SK-N-SH (cell line): ENCODE results near the gene DICER1. TPM values are rescaled to one million over a fixed set of nuclear protein-coding genes. Genes with fewer than 3 reads are reported as not detected.

Experiments
- CTCF ChIA-PET: fragments of 300-600, 350-600 bp; formaldehyde crosslinking; extraction: SDS; loops from one replicate; lab custom pipeline; 2021; lab: Yijun Ruan, JAX
- POLR2A ChIA-PET: fragments of 350-600 bp; sonication (Branson Sonifier 250); formaldehyde crosslinking; extraction: SDS; loops from one replicate; lab custom pipeline; 2020; ENCODE audit warnings: antibody characterized with exemption, inconsistent platforms; lab: Yijun Ruan, JAX
- DNase-seq: peaks from one replicate; pipeline ENCODE4 v3.0.0; 2012
- H2AFZ ChIP-seq: fragments of 200-600 bp; sonication (generic); 2 replicates; pipeline ENCODE4 v1.8.1; 2016; ENCODE audit warnings: antibody characterized with exemption, mild to moderate bottlenecking, low read depth
- H3F3A ChIP-seq: fragments of 200-600 bp; sonication (generic); replicated peaks from 2 replicates; pipeline ENCODE3; 2016; ENCODE audit warnings: antibody characterized with exemption, mild to moderate bottlenecking; ENCODE audit not compliant: insufficient read depth
- H3K27ac ChIP-seq, 2 experiments: fragments of 200-500 bp in 1 of 2; fragments of 200-600 bp in 1 of 2; sonication (Bioruptor generic) in 1 of 2; sonication (generic), shearing (Covaris generic) in 1 of 2; 2 replicates each; pipeline versions ENCODE4 v1.5.1 to v1.6.1; 2014 to 2016; ENCODE audit warnings: low read depth in 2 of 2, inconsistent platforms in 1 of 2, low read length in 1 of 2, mild to moderate bottlenecking in 1 of 2, mixed read lengths in 1 of 2
- H3K27me3 ChIP-seq: fragments of 200-600 bp; sonication (generic), shearing (Covaris generic); 2 replicates; pipeline ENCODE4 v1.6.1; 2016; ENCODE audit warnings: mixed run types; ENCODE audit not compliant: insufficient read depth
- H3K36me3 ChIP-seq, 2 experiments: fragments of 200-500 bp in 1 of 2; fragments of 200-600 bp in 1 of 2; sonication (Bioruptor generic) in 1 of 2; sonication (generic) in 1 of 2; replicated peaks in 1 of 2; 2 replicates each; pipeline versions ENCODE3 to v1.5.1; 2014 to 2016; ENCODE audit warnings: low read length in 1 of 2, mild to moderate bottlenecking in 1 of 2; ENCODE audit not compliant: insufficient read depth in 2 of 2, control insufficient read depth in 1 of 2
- H3K4me1 ChIP-seq, 2 experiments: fragments of 200-500 bp in 1 of 2; fragments of 200-600 bp in 1 of 2; sonication (Bioruptor generic) in 1 of 2; sonication (generic), shearing (Covaris generic) in 1 of 2; 2 replicates each; pipeline versions ENCODE4 v1.5.1 to v1.6.1; 2014 to 2016; ENCODE audit warnings: low read depth in 1 of 2, low read length in 1 of 2, mixed run types in 1 of 2; ENCODE audit not compliant: insufficient read depth in 2 of 2, control insufficient read depth in 1 of 2
- H3K4me2 ChIP-seq: fragments of 200-600 bp; sonication (generic), shearing (Covaris generic); 2 replicates; pipeline ENCODE4 v1.6.1; 2017; ENCODE audit warnings: mixed run types
- H3K4me3 ChIP-seq, 2 experiments: fragments of 200-500 bp in 1 of 2; fragments of 200-600 bp in 1 of 2; sonication (Bioruptor generic) in 1 of 2; sonication (generic), shearing (Covaris generic) in 1 of 2; 2 replicates each; pipeline versions ENCODE4 v1.5.1 to v1.8.1; 2014 to 2016; ENCODE audit warnings: low read depth in 2 of 2, inconsistent platforms in 1 of 2, low read length in 1 of 2, mild to moderate bottlenecking in 1 of 2, mixed read lengths in 1 of 2, moderate library complexity in 1 of 2
- H3K79me2 ChIP-seq: fragments of 200-600 bp; sonication (generic); 2 replicates; pipeline ENCODE4 v1.8.1; 2017; ENCODE audit warnings: mild to moderate bottlenecking; ENCODE audit not compliant: insufficient read depth
- H3K9ac ChIP-seq: fragments of 200-600 bp; sonication (generic); 2 replicates; pipeline ENCODE4 v1.6.1; 2017; ENCODE audit warnings: mixed run types
- H3K9me2 ChIP-seq: fragments of 200-600 bp; sonication (generic); 2 replicates; pipeline ENCODE4 v1.6.1; 2017; ENCODE audit warnings: mixed run types
- H3K9me3 ChIP-seq: fragments of 200-600 bp; sonication (generic); 2 replicates; pipeline ENCODE4 v1.6.1; 2017; ENCODE audit warnings: mixed run types, mild to moderate bottlenecking, moderate library complexity
- H4K20me1 ChIP-seq: fragments of 200-600 bp; sonication (generic); 2 replicates; pipeline ENCODE4 v1.6.1; 2017; ENCODE audit warnings: mild to moderate bottlenecking, mixed run types; ENCODE audit not compliant: insufficient read depth
- CHD2 ChIP-seq: fragments of 150-350 bp; IDR thresholded peaks from 2 replicates; pipeline ENCODE4 v1.6.1; 2018; ENCODE audit warnings: low read length; ENCODE audit not compliant: partially characterized antibody
- EP300 ChIP-seq, 2 experiments: IDR thresholded peaks; 2 replicates each; pipeline versions ENCODE4 v1.4.0 to v1.6.1; 2012; ENCODE audit warnings: borderline replicate concordance in 1 of 2, low read depth in 1 of 2, low read length in 1 of 2
- FOXJ3 ChIP-seq: sonication (generic); formaldehyde crosslinking; IDR thresholded peaks from 2 replicates; pipeline ENCODE4 v1.5.1; 2020; ENCODE audit warnings: mild to moderate bottlenecking, missing genetic modification reagents
- FOXM1 ChIP-seq: IDR thresholded peaks from 2 replicates; pipeline ENCODE4 v1.4.0; 2012; ENCODE audit warnings: low read depth, mild to moderate bottlenecking
- GABPA ChIP-seq: IDR thresholded peaks from 2 replicates; pipeline ENCODE4 v1.4.0; 2012; ENCODE audit warnings: low read depth, mild to moderate bottlenecking
- GATA2 ChIP-seq: sonication (generic); formaldehyde crosslinking; IDR thresholded peaks from 2 replicates; pipeline ENCODE4 v1.5.0; 2020; ENCODE audit warnings: mild to moderate bottlenecking, missing genetic modification reagents
- JUND ChIP-seq: IDR thresholded peaks from 2 replicates; pipeline ENCODE4 v1.4.0; 2012
- MEF2A ChIP-seq: IDR thresholded peaks from 2 replicates; pipeline ENCODE4 v1.4.0; 2012; ENCODE audit warnings: low read depth, borderline replicate concordance
- MXI1 ChIP-seq: IDR thresholded peaks from 2 replicates; pipeline ENCODE4 v1.6.1; 2012; ENCODE audit warnings: mild to moderate bottlenecking, low read depth, low read length, improper control_type of control experiment
- NFIC ChIP-seq: IDR thresholded peaks from 2 replicates; pipeline ENCODE4 v1.4.0; 2012; ENCODE audit warnings: borderline replicate concordance
- POLR2AphosphoS5 ChIP-seq: IDR thresholded peaks from 2 replicates; pipeline ENCODE4 v1.6.1; 2012; ENCODE audit warnings: low read depth, low read length
- RAD21 ChIP-seq: IDR thresholded peaks from 2 replicates; pipeline ENCODE4 v1.6.1; 2012; ENCODE audit warnings: mild to moderate bottlenecking, low read length
- REST ChIP-seq: IDR thresholded peaks from 2 replicates; pipeline ENCODE4 v1.6.1; 2012; ENCODE audit warnings: mild to moderate bottlenecking, low read depth, low read length, moderate library complexity
- SIN3A ChIP-seq: IDR thresholded peaks from 2 replicates; pipeline ENCODE4 v1.6.1; 2012; ENCODE audit warnings: low read depth, mild to moderate bottlenecking, low read length, moderate library complexity, borderline replicate concordance
- SMC3 ChIP-seq: IDR thresholded peaks from 2 replicates; pipeline ENCODE4 v1.6.1; 2012; ENCODE audit warnings: low read depth, low read length, improper control_type of control experiment
- TAF1 ChIP-seq: IDR thresholded peaks from 2 replicates; pipeline ENCODE4 v1.6.1; 2012; ENCODE audit warnings: low read depth, mild to moderate bottlenecking, low read length, moderate library complexity, borderline replicate concordance
- TCF12 ChIP-seq: IDR thresholded peaks from 2 replicates; pipeline ENCODE4 v1.4.0; 2012
- USF2 ChIP-seq: fragments of 150-350 bp; IDR thresholded peaks from 2 replicates; pipeline ENCODE4 v1.6.1; 2017; ENCODE audit warnings: antibody characterized with exemption, low read length, low read depth, borderline replicate concordance
- WGBS: methylation state at CpG from one replicate; pipeline ENCODE4 v1.1.6; 2017; ENCODE audit warnings: low lambda C conversion rate; 5-methylcytosine and 5-hydroxymethylcytosine counted together
- polyA plus RNA-seq, 3 experiments: library from polyadenylated mRNA; depleted of rRNA; stranded (reverse); fragments of >200 nt; gene quantifications; 2 replicates each; pipeline ENCODE4 v1.2.3, GENCODE V29; 2012

The DICER1 gene
- polyA plus RNA-seq, 1 of the 3 experiments (the other 2 are of a cell fraction): 4.7 TPM

DNA sequence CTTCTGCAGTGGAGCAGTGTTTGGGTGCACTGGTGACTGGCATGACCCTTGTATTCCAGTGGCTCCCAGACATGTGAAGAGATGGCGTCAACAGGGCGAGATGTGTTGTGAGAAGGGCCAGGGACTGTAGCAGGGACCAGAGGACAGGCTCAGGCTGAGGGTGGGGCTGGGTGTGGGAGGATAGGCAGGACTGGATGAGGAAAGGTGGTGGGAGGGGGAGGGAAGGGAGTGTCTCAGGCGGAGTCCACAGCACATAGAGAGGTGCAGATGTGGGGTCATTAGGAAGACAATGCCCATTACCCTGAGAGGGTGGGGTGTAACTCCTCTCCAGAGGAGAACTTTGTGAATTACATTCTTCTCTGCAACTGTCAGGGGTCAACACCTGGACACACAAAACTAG lies 78.5 kb downstream of the DICER1 start:
- ChIA-PET CTCF (no interaction called here), POLR2A (no interaction called here)
- no peaks in the 10 kb centered on the region for H3F3A ChIP-seq
- no peak overlapping the region for H3K4me3 ChIP-seq
- no peaks in the 10 kb centered on the region for H3K27me3 ChIP-seq
- no peaks in the 10 kb centered on the region for H3K9me2 ChIP-seq
- H3K79me2 ChIP-seq: no peaks in the 10 kb centered on the region
- H3K36me3 ChIP-seq: no peaks in the 10 kb centered on the region
- H4K20me1 ChIP-seq: no peaks in the 10 kb centered on the region
- no peaks in the 10 kb centered on the region for H3K9me3 ChIP-seq
- no peak overlapping the region for H3K9ac ChIP-seq
- no peak overlapping the region for H2AFZ ChIP-seq
- no peak overlapping the region for H3K27ac ChIP-seq
- no peaks in the 10 kb centered on the region for H3K4me1 ChIP-seq
- DNase-seq: no peak
- H3K4me2 ChIP-seq: no peak overlapping the region
- TF ChIP-seq GABPA (no peak), TAF1 (no peak), FOXJ3 (CRISPR knock-in tag) (no peak), RAD21 (no peak), USF2 (no peak), JUND (no peak), GATA2 (CRISPR knock-in tag) (no peak), MEF2A (no peak), SIN3A (no peak), CHD2 (no peak), POLR2AphosphoS5 (no peak), SMC3 (no peak), REST (no peak), EP300 (IDR thresholded peaks at IDR 0.05; ENCODE audit: borderline replicate concordance in 1 of 2, low read depth in 1 of 2, low read length in 1 of 2) (no peak), TCF12 (no peak), NFIC (no peak), FOXM1 (no peak), MXI1 (no peak)
- TF ChIP-seq, all 33 proteins: peak for 0
- WGBS: 94% methylated on average over 3 of the region's 3 CpGs
